ENCODE data around the gene TMEM143.
"Not testable (repeated sequence)": the region's sequence is repeated elsewhere in the genome, so short reads cannot be mapped to it uniquely, and the experiment has no call there.

TMEM143 gene

GRCh38 chr19:48291489-48291815 is 72.3 kb downstream of the TMEM143 start:
- DNase-seq, result not testable (repeated sequence)

GRCh38 chr19:48290771-48291488 is 72.8 kb downstream of the TMEM143 start:
- DNase-seq, result peak; percentile 31 to 58 (median 51)

GRCh38 chr19:48290401-48290770 is 73.4 kb downstream of the TMEM143 start:
- no peak for DNase-seq

- no peak for DNase-seq
These were observed 76.0 kb downstream of the TMEM143 start for GRCh38 chr19:48287748-48288147.

- DNase-seq, result no peak
These were observed 78.8 kb downstream of the TMEM143 start for GRCh38 chr19:48284896-48285295.

GRCh38 chr19:48283908-48284307 is 79.8 kb downstream of the TMEM143 start:
- DNase-seq, result no peak
